Measurements from ENCODE around the gene FOXO6. TPM values are rescaled to one million over a fixed set of nuclear protein-coding genes. Genes with fewer than 3 reads are reported as not detected.

The FOXO6 gene
- total RNA-seq, 4 donors from 2014 or later = 0.44 to 4.4 (median 1.7) TPM

- Histone ChIP-seq H3K36me3 (no peaks in the 10 kb centered on the region), H3K27me3 (peaks cover 0 to 15% of the 10 kb centered on the region in 2 donors), H3K4me3 (no peak overlapping the region), H3K27ac (no peak overlapping the region), H3K4me1 (peaks cover 0 to 44% (median 11%) of the 10 kb centered on the region in 4 donors), H3K9me3 (no peaks in the 10 kb centered on the region)
- no peak for DNase-seq (ENCODE audit: low spot score in 2 of 2)
- 51 to 59% methylated on average over 6 of the region's 6 CpGs for WGBS, 2 donors
- TF ChIP-seq POLR2A (IDR thresholded peaks at IDR 0.05) (no peak), EP300 (IDR thresholded peaks at IDR 0.05) (no peak)
- TF ChIP-seq, protein P1, sequence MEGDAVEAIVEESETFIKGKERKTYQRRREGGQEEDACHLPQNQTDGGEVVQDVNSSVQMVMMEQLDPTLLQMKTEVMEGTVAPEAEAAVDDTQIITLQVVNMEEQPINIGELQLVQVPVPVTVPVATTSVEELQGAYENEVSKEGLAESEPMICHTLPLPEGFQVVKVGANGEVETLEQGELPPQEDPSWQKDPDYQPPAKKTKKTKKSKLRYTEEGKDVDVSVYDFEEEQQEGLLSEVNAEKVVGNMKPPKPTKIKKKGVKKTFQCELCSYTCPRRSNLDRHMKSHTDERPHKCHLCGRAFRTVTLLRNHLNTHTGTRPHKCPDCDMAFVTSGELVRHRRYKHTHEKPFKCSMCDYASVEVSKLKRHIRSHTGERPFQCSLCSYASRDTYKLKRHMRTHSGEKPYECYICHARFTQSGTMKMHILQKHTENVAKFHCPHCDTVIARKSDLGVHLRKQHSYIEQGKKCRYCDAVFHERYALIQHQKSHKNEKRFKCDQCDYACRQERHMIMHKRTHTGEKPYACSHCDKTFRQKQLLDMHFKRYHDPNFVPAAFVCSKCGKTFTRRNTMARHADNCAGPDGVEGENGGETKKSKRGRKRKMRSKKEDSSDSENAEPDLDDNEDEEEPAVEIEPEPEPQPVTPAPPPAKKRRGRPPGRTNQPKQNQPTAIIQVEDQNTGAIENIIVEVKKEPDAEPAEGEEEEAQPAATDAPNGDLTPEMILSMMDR (IDR thresholded peaks at IDR 0.05) = no peak
Measured at GRCh38 chr1:41357451-41358101, 3.7 kb upstream of the FOXO6 start.

GRCh38 chr1:41358131-41359021 is 2.9 kb upstream of the FOXO6 start:
- TF ChIP-seq, protein P1 (IDR thresholded peaks at IDR 0.05) = no peak
- TF ChIP-seq POLR2A (IDR thresholded peaks at IDR 0.05) (no peak), EP300 (IDR thresholded peaks at IDR 0.05) (no peak)
- Histone ChIP-seq H3K9me3 (no peaks in the 10 kb centered on the region), H3K27me3 (peaks cover 0 to 21% of the 10 kb centered on the region in 2 donors), H3K4me1 (peaks cover 0 to 45% (median 12%) of the 10 kb centered on the region in 4 donors), H3K4me3 (no peak overlapping the region), H3K27ac (no peak overlapping the region), H3K36me3 (no peaks in the 10 kb centered on the region)
- DNase-seq (ENCODE audit: low spot score in 2 of 2) = no peak
- 58 to 61% methylated on average over 25 of the region's 25 CpGs for WGBS, 2 donors

- DNase-seq (ENCODE audit: low spot score in 2 of 2) = no peak
- no peaks in the 10 kb centered on the region for H3K36me3 ChIP-seq
- H3K4me3 ChIP-seq = no peak overlapping the region
- 90 to 91% methylated on average over 7 to 10 of the region's 10 CpGs for WGBS, 2 donors
- peaks cover 0 to 21% of the 10 kb centered on the region in 2 donors for H3K27me3 ChIP-seq
- H3K27ac ChIP-seq = no peak overlapping the region
- no peaks in the 10 kb centered on the region for H3K9me3 ChIP-seq
- TF ChIP-seq EP300 (IDR thresholded peaks at IDR 0.05) (no peak), POLR2A (IDR thresholded peaks at IDR 0.05) (no peak)
- TF ChIP-seq, protein P1 (IDR thresholded peaks at IDR 0.05) = no peak
- H3K4me1 ChIP-seq = peaks cover 0 to 45% (median 12%) of the 10 kb centered on the region in 4 donors
Measured at GRCh38 chr1:41359211-41360073, 1.8 kb upstream of the FOXO6 start.

DNA sequence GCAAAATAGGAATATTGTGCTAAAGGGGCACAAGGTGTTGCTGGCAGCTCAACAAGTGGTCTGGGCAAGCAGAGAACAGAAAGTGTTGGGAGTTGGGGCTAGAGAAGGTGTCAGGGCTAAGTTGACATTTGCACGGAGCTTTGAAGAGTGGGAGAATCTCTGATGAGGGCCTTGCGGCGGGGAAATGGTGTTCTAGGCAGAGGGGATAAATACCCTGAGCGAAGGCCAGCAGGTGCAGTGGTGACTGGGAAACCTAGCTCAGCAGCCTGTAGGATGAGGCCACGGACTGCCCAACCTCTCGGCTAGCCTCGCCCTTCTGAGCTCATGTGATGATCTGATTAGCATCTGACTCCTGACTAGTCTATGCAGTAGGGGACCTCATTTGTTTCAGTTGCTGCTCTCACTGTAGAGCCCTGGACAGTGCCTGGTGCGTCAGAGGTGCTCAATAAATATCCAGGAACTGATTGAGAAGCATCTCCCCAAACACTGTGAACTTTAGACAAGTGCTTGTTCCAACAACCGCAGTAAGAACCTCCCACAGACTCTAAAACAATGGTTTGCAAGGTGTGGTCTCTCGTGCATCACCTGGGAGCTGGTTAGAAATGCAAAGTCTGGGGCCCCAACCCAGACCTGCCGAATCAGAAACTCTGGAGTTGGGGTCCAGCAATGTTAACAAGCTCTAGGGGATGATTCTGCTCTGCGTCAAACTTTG is 1.0 kb upstream of the FOXO6 start:
- H3K4me1 ChIP-seq = peaks cover 0 to 45% (median 12%) of the 10 kb centered on the region in 4 donors
- TF ChIP-seq, protein P1 (IDR thresholded peaks at IDR 0.05) = no peak
- TF ChIP-seq POLR2A (IDR thresholded peaks at IDR 0.05) (no peak), EP300 (IDR thresholded peaks at IDR 0.05) (no peak)
- no peaks in the 10 kb centered on the region for H3K9me3 ChIP-seq
- H3K27me3 ChIP-seq = peaks cover 0 to 21% of the 10 kb centered on the region in 2 donors
- H3K36me3 ChIP-seq = no peaks in the 10 kb centered on the region
- no peak for DNase-seq (ENCODE audit: low spot score in 2 of 2)
- peak overlapping the region in 2 of 4 donors; percentile 72 to 82 for H3K27ac ChIP-seq
- H3K4me3 ChIP-seq = peak overlapping the region in 2 of 4 donors; percentile 68 to 79
- WGBS, 2 donors = 51 to 67% methylated on average over 12 of the region's 12 CpGs

Data from tibial nerve (tissue), 4 donors.